ENCODE measurements around the gene GPC6. TPM values are rescaled to one million over a fixed set of nuclear protein-coding genes. Genes with fewer than 3 reads are reported as not detected.

GPC6 gene
- polyA plus RNA-seq, 2 of the 4 experiments (the other 2 are of a cell fraction) = 8.0 to 14.4 TPM

- no peak for TF ChIP-seq KDM5A (IDR thresholded peaks at IDR 0.05)
- no peak for TF ChIP-seq ZFP36 (IDR thresholded peaks at IDR 0.05; ENCODE audit: borderline replicate concordance, partially characterized antibody)
- no peak for TF ChIP-seq RCOR1 (IDR thresholded peaks at IDR 0.05; ENCODE audit: low read depth, low read length)
- TF ChIP-seq MAX (IDR thresholded peaks at IDR 0.05) = no peak
- TF ChIP-seq ESRRA (IDR thresholded peaks at IDR 0.05; ENCODE audit: borderline replicate concordance, low read length) = no peak
- no peak for TF ChIP-seq ELK1 (IDR thresholded peaks at IDR 0.05; ENCODE audit: low read depth, low read length)
- TF ChIP-seq PBX3 (IDR thresholded peaks at IDR 0.05) = no peak
- TF ChIP-seq RNF2 (IDR thresholded peaks at IDR 0.05; ENCODE audit: borderline replicate concordance, low read depth) = no peak
- TF ChIP-seq ZNF302 (CRISPR knock-in tag; IDR thresholded peaks at IDR 0.05) = no peak
- DNase-seq (ENCODE audit: low read depth in 1 of 2, low spot score in 1 of 2) = no peak
These were observed 505.6 kb downstream of the GPC6 start for GRCh38 chr13:93732186-93732585.

GRCh38 chr13:93736081-93736480 lies 509.5 kb downstream of the GPC6 start:
- Histone ChIP-seq H3K4me3 (no peak overlapping the region), H3K4me2 (no peak overlapping the region), H3K27ac (no peak overlapping the region), H3K4me1 (no peaks in the 10 kb centered on the region), H3K9me3 (no peaks in the 10 kb centered on the region)
- no peak for FAIRE-seq
- ChIA-PET CTCF (no interaction called here), POLR2A (no interaction called here)
- TF ChIP-seq POLR2AphosphoS2 (conservative IDR thresholded peaks at IDR 0.05; ENCODE audit: low read length) (no peak), NFE2L2 (conservative IDR thresholded peaks at IDR 0.05; ENCODE audit: low read length) (no peak), KDM5A (IDR thresholded peaks at IDR 0.05) (no peak), CBX2 (IDR thresholded peaks at IDR 0.05; ENCODE audit: borderline replicate concordance, low read depth) (no peak), FOXS1 (CRISPR knock-in tag; IDR thresholded peaks at IDR 0.05) (no peak), REST (IDR thresholded peaks at IDR 0.05) (no peak), NPAS2 (CRISPR knock-in tag; IDR thresholded peaks at IDR 0.05; ENCODE audit: borderline replicate concordance) (no peak), CEBPB (IDR thresholded peaks at IDR 0.05) (no peak), BHLHE40 (IDR thresholded peaks at IDR 0.05; ENCODE audit: low read depth, low read length) (no peak), JUNB (IDR thresholded peaks at IDR 0.05) (no peak), MYC (IDR thresholded peaks at IDR 0.05; ENCODE audit: borderline replicate concordance, low read length) (no peak), TFCP2L1 (CRISPR knock-in tag; IDR thresholded peaks at IDR 0.05) (no peak), PBX3 (IDR thresholded peaks at IDR 0.05) (no peak), SREBF2 (IDR thresholded peaks at IDR 0.05) (no peak), HOXA7 (CRISPR knock-in tag; IDR thresholded peaks at IDR 0.05) (no peak), MAFK (IDR thresholded peaks at IDR 0.05; ENCODE audit: partially characterized antibody) (no peak), SMC3 (IDR thresholded peaks at IDR 0.05) (no peak), ZSCAN20 (CRISPR knock-in tag; IDR thresholded peaks at IDR 0.05) (no peak)
- no peak for ATAC-seq
- DNase-seq (ENCODE audit: low read depth in 1 of 2, low spot score in 1 of 2) = no peak

More at GRCh38 chr13:93732186-93732585, 505.6 kb downstream of the GPC6 start:
- no peak for ATAC-seq
- no peak for FAIRE-seq
- Histone ChIP-seq H3K4me3 (no peak overlapping the region), H3K4me2 (no peak overlapping the region), H3K4me1 (no peaks in the 10 kb centered on the region), H3K9me3 (no peaks in the 10 kb centered on the region), H3K27ac (no peak overlapping the region)
- 36% methylated on average over 2 of the region's 2 CpGs for WGBS (ENCODE audit: missing lambda C conversion rate)
- ChIA-PET POLR2A (no interaction called here), CTCF (no interaction called here)

Measured in A549 (cell line).